Loucy (cell line): ENCODE measurements around the gene BPIFB3.

Experiments used
- EZH2phosphoT487 ChIP-seq: fragments of 200-600 bp; IDR thresholded peaks from 2 replicates; pipeline ENCODE4 v1.6.1; 2018; ENCODE audit warnings: antibody characterized with exemption, mild to moderate bottlenecking, moderate library complexity, borderline replicate concordance
- TF ChIP-seq, protein P1 (sequence below): fragments of 200-600 bp; sonication (generic); conservative IDR thresholded peaks from 2 replicates; pipeline ENCODE4 v1.5.1; 2014; ENCODE audit warnings: mild to moderate bottlenecking, antibody characterized with exemption, low read length

DNA sequence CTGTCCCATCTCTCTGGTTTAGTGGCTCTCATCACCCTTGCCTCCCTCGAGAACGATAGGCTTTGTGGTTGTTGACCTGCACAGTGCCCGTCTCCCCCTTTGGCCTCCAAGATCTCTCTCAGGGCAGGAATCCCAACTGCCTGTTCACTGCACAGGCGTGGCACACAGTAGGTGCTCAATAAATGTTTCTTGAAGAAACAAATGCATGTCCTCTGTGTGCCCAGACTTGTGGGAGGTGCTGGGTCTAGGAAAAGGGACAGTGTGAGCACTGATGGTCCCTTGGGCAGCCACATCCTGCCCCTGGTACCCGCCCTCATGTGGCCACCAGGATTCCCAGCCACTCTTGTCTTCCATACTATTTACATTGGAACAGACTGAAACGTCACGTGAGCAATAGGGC lies 24.8 kb upstream of the BPIFB3 start:
- TF ChIP-seq, protein P1, sequence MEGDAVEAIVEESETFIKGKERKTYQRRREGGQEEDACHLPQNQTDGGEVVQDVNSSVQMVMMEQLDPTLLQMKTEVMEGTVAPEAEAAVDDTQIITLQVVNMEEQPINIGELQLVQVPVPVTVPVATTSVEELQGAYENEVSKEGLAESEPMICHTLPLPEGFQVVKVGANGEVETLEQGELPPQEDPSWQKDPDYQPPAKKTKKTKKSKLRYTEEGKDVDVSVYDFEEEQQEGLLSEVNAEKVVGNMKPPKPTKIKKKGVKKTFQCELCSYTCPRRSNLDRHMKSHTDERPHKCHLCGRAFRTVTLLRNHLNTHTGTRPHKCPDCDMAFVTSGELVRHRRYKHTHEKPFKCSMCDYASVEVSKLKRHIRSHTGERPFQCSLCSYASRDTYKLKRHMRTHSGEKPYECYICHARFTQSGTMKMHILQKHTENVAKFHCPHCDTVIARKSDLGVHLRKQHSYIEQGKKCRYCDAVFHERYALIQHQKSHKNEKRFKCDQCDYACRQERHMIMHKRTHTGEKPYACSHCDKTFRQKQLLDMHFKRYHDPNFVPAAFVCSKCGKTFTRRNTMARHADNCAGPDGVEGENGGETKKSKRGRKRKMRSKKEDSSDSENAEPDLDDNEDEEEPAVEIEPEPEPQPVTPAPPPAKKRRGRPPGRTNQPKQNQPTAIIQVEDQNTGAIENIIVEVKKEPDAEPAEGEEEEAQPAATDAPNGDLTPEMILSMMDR, result no peak
- TF ChIP-seq EZH2phosphoT487, result no peak
